Measurements from ENCODE around the gene HUNK. TPM values are rescaled to one million over a fixed set of nuclear protein-coding genes. Genes with fewer than 3 reads are reported as not detected.

Gene HUNK
- total RNA-seq, 4 donors from 2014 or later = 1.6 to 7.0 (median 3.4) TPM

GRCh38 chr21:31893851-31894415 lies 21.1 kb downstream of the HUNK start:
- Histone ChIP-seq H3K27me3 (no peaks in the 10 kb centered on the region), H3K27ac (no peak overlapping the region), H3K9me3 (no peaks in the 10 kb centered on the region), H3K4me3 (no peak overlapping the region), H3K36me3 (no peaks in the 10 kb centered on the region), H3K4me1 (peaks cover 0 to 6% (median 0%) of the 10 kb centered on the region in 4 donors)
- TF ChIP-seq CTCF (IDR thresholded peaks at IDR 0.05) (no peak), POLR2A (IDR thresholded peaks at IDR 0.05) (no peak)
- DNase-seq = no peak

GRCh38 chr21:31894457-31894856 lies 21.6 kb downstream of the HUNK start:
- no peak for TF ChIP-seq POLR2A (IDR thresholded peaks at IDR 0.05)
- TF ChIP-seq CTCF (IDR thresholded peaks at IDR 0.05) = no peak
- Histone ChIP-seq H3K4me1 (peaks cover 0 to 11% (median 0%) of the 10 kb centered on the region in 4 donors), H3K4me3 (no peak overlapping the region), H3K9me3 (no peaks in the 10 kb centered on the region), H3K36me3 (no peaks in the 10 kb centered on the region), H3K27me3 (no peaks in the 10 kb centered on the region), H3K27ac (no peak overlapping the region)
- DNase-seq = no peak

GRCh38 chr21:31895077-31895835 lies 22.4 kb downstream of the HUNK start:
- no peak overlapping the region for H3K27ac ChIP-seq
- no peak overlapping the region for H3K4me3 ChIP-seq
- H3K27me3 ChIP-seq = no peaks in the 10 kb centered on the region
- TF ChIP-seq CTCF (IDR thresholded peaks at IDR 0.05) (no peak), POLR2A (IDR thresholded peaks at IDR 0.05) (no peak)
- no peak for DNase-seq
- H3K9me3 ChIP-seq = no peaks in the 10 kb centered on the region
- no peaks in the 10 kb centered on the region for H3K36me3 ChIP-seq
- H3K4me1 ChIP-seq = peaks cover 0 to 18% (median 0%) of the 10 kb centered on the region in 4 donors

GRCh38 chr21:31896019-31896418 lies 23.2 kb downstream of the HUNK start:
- Histone ChIP-seq H3K4me3 (no peak overlapping the region), H3K27me3 (no peaks in the 10 kb centered on the region), H3K9me3 (no peaks in the 10 kb centered on the region), H3K27ac (no peak overlapping the region), H3K4me1 (peaks cover 0 to 18% (median 0%) of the 10 kb centered on the region in 4 donors), H3K36me3 (no peaks in the 10 kb centered on the region)
- DNase-seq = no peak
- no peak for TF ChIP-seq CTCF (IDR thresholded peaks at IDR 0.05)
- no peak for TF ChIP-seq POLR2A (IDR thresholded peaks at IDR 0.05)

- peak overlapping the region in 3 of 4 donors; percentile 17 to 25 (median 20) for H3K27ac ChIP-seq
- DNase-seq = no peak
- peaks cover 0 to 18% (median 0%) of the 10 kb centered on the region in 4 donors for H3K4me1 ChIP-seq
- H3K36me3 ChIP-seq = no peaks in the 10 kb centered on the region
- TF ChIP-seq CTCF (IDR thresholded peaks at IDR 0.05) = no peak
- no peak for TF ChIP-seq POLR2A (IDR thresholded peaks at IDR 0.05)
- H3K27me3 ChIP-seq = no peaks in the 10 kb centered on the region
- no peak overlapping the region for H3K4me3 ChIP-seq
- no peaks in the 10 kb centered on the region for H3K9me3 ChIP-seq
Observed at GRCh38 chr21:31897311-31897710, 24.5 kb downstream of the HUNK start.
